Type B pancreatic cell (in vitro differentiated cells): ENCODE data around the gene MRPL41. TPM values are rescaled to one million over a fixed set of nuclear protein-coding genes. Genes with fewer than 3 reads are reported as not detected.
"Not testable (repeated sequence)": the region's sequence is repeated elsewhere in the genome, so short reads cannot be mapped to it uniquely, and the experiment has no call there.

Source experiments
- DNase-seq: peaks from one replicate; pipeline ENCODE4 v3.0.0; 2021; ENCODE audit warnings: mixed read lengths; ENCODE audit not compliant: unreplicated experiment; ENCODE audit errors: extremely low spot score
- H3K27ac Mint-ChIP-seq: 2 replicates; pipeline ENCODE4 v1.8.0; 2021; ENCODE audit warnings: mild to moderate bottlenecking, mixed read lengths
- H3K27me3 Mint-ChIP-seq: 2 replicates; pipeline ENCODE4 v1.8.0; 2021; ENCODE audit warnings: mixed read lengths
- H3K36me3 Mint-ChIP-seq: 2 replicates; pipeline ENCODE4 v1.8.0; 2021; ENCODE audit warnings: mixed read lengths
- H3K4me1 Mint-ChIP-seq: one replicate; pipeline ENCODE4 v1.8.0; 2021; ENCODE audit warnings: mixed read lengths; ENCODE audit not compliant: unreplicated experiment
- H3K4me3 Mint-ChIP-seq: 2 replicates; pipeline ENCODE4 v1.8.0; 2021; ENCODE audit warnings: mild to moderate bottlenecking, mixed read lengths
- H3K9me3 Mint-ChIP-seq: 2 replicates; pipeline ENCODE4 v1.8.0; 2021; ENCODE audit warnings: mixed read lengths
- CTCF ChIP-seq: fragments of 200-600 bp; sonication (generic); conservative IDR thresholded peaks from 2 replicates; pipeline ENCODE4 v1.5.0; 2021; ENCODE audit warnings: antibody characterized with exemption, mild to moderate bottlenecking
- total RNA-seq: library from RNA; stranded (reverse); gene quantifications from 2 replicates; pipeline ENCODE4 v1.2.1, GENCODE V29; 2021; ENCODE audit warnings: low replicate concordance

MRPL41 gene
- total RNA-seq, 1 donor from 2014 or later = 51.6 TPM

- no peak for TF ChIP-seq CTCF
- Mint-ChIP-seq H3K4me1 (no peaks in the 10 kb centered on the region), H3K27me3 (no peaks in the 10 kb centered on the region), H3K4me3 (no peak overlapping the region), H3K9me3 (no peaks in the 10 kb centered on the region), H3K36me3 (no peaks in the 10 kb centered on the region), H3K27ac (no peak overlapping the region)
- DNase-seq = peak; percentile 60
Observed at GRCh38 chr9:137515338-137515724, 36.3 kb upstream of the MRPL41 start.

GRCh38 chr9:137516144-137516917, 35.3 kb upstream of the MRPL41 start:
- Mint-ChIP-seq H3K36me3 (no peaks in the 10 kb centered on the region), H3K27ac (no peak overlapping the region), H3K4me1 (no peaks in the 10 kb centered on the region), H3K27me3 (no peaks in the 10 kb centered on the region), H3K4me3 (no peak overlapping the region), H3K9me3 (no peaks in the 10 kb centered on the region)
- TF ChIP-seq CTCF = no peak
- DNase-seq = no peak

GRCh38 chr9:137518661-137519459, 32.8 kb upstream of the MRPL41 start:
- not testable (repeated sequence) for H3K4me3 Mint-ChIP-seq, H3K4me1 Mint-ChIP-seq, H3K27me3 Mint-ChIP-seq, H3K27ac Mint-ChIP-seq, H3K9me3 Mint-ChIP-seq, H3K36me3 Mint-ChIP-seq, DNase-seq

- H3K27ac Mint-ChIP-seq = no peak overlapping the region
- no peak for DNase-seq
- no peaks in the 10 kb centered on the region for H3K27me3 Mint-ChIP-seq
- H3K4me3 Mint-ChIP-seq = no peak overlapping the region
- no peaks in the 10 kb centered on the region for H3K9me3 Mint-ChIP-seq
- TF ChIP-seq CTCF = no peak
- no peaks in the 10 kb centered on the region for H3K4me1 Mint-ChIP-seq
- no peaks in the 10 kb centered on the region for H3K36me3 Mint-ChIP-seq
Observed at GRCh38 chr9:137519553-137519952, 32.1 kb upstream of the MRPL41 start.

GRCh38 chr9:137520614-137521404, 30.9 kb upstream of the MRPL41 start:
- no peaks in the 10 kb centered on the region for H3K27me3 Mint-ChIP-seq
- H3K4me3 Mint-ChIP-seq = no peak overlapping the region
- H3K36me3 Mint-ChIP-seq = no peaks in the 10 kb centered on the region
- H3K27ac Mint-ChIP-seq = no peak overlapping the region
- TF ChIP-seq CTCF = no peak
- H3K4me1 Mint-ChIP-seq = no peaks in the 10 kb centered on the region
- H3K9me3 Mint-ChIP-seq = no peaks in the 10 kb centered on the region
- DNase-seq = peak; percentile 62
